HG02970 (cell line): Measurements from ENCODE around the gene REV3L.

Experiments used
- ATAC-seq: cut with Tn5 transposase; IDR thresholded peaks from one replicate; pipeline ENCODE4 v1.9.1; 2021; ENCODE audit warnings: mild to moderate bottlenecking, moderate library complexity, moderate number of reproducible peaks; ENCODE audit not compliant: unreplicated experiment, low FRiP score

Gene REV3L

DNA sequence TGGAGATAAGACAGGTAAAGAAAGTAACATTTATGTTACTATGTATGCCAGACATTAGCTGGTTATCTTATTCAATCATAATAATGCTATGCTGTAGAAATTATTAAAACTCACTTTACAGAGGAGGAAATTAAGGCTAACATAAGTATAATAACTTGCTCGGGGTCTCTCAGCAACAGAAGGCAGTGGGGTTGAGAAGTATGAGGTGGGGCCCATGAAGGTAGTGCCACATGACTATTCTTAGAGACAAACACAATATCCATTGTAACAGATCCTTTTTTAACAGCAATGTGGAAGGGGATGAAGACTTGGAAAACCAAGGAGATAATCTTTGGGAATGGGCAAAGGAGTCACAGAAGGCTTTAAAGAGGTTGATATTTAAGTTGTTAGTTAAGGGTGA is 11.5 kb downstream of the REV3L start:
- no peak for ATAC-seq

DNA sequence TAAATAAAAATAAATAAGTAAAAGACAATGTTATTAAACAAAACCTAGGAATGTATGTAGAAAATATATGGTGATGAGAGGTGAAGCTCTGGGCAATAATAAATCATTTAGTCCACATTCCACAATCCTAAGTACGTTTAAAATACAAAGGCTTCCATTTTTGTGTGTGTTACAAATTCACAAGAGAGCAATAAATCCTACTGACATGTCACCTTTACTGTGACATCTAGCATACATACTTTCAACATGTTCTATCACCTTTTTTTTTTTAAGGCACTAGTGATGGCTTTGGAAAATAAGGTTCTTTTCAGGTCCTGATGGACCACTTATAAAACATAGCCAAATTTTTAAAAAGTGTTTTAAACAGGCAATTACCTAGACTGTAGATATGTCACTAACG is 12.0 kb downstream of the REV3L start:
- ATAC-seq: no peak

DNA sequence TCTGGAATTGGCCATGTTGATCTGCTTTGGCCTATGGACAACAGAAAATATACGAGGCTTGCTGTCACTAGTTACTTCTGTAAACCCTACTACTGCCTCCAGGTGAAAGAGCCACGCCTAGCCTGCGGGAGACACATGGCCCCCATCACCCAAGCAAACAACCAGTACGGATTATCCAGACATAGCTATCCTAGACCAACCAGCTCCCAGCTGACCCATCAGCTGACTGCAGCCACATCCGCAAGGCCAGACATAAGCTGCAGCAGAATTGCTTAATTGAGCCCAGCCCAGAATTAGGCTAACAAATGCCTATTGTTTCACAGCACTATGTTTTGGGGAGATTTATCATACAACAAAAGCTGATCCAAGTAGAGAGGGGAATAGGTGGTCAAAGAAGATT is 13.5 kb downstream of the REV3L start:
- no peak for ATAC-seq

DNA sequence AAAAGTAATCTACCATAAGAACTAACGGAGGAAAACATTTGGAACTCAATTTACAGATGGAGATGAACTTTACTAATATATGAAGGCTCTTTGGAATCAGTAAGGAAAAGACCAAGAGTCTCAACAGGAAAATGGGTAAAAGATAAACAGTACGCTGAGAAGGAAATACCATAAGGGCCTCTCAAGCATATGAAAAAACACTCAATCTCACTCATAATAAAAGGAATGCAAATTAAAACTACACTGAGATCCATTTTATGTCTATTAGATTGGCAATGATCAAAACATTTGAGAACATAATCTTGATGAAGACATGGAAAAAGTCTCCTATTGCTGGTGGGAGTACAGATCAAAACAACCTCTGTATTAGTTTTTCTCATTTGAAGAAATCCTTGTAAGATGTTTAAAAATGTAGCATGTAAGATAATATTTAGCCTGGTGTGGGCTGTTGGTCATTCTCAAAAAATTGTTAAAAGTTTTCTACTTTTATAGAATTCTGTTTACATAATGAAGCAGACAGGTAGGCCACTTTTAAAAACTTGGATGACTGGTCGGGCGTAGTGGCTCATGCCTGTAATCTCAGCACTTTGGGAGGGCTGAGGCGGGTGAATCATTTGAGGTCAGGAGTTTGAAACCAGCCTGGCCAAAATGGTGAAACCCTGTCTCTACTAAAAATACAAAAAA is 14.5 kb downstream of the REV3L start:
- no peak for ATAC-seq

DNA sequence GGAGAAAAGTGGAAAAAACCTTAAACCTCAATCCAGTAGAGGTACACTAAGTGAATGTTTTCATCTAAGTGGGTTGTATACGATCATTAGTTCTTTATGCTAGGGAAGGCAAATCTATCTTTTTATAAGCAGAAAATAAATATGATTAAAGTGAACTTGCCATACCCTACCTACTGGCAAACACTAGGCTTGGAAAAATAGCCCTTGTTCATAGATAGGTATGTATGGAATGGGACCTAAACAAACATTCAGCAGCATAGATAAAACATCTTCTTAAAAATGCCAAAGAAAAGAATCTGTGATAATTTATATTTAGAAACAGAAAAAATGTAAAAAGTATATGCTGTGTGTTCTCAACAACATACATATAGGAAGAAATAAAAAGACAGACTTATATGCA is 18.8 kb downstream of the REV3L start:
- ATAC-seq: no peak

DNA sequence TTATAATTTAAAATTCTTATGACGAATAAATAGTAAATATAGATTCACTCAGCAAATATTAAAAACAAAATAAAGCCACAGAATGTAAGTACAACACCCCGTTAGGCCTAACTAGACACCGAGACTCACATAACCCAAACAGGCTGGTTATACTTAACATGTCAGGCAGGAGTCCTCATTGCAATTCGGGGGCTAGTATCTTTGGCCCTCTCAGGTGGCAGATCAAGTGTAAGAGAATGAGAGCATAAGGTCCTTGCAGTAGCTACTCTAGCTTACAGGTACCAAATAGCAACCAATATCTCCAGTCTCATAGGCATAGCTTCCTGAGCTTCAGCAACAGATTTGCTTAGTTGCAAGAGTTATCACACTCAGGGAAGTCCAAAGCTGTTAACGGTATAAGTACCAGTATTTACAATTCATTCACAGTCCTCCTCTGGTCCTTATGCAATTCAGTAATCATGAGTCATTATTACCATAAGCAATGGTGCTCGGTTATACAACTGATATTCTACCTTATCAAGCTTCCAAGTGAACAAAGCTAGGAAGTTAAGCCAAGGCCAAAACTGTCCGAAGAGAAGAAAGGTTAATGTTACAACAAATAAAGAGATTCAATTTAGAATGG is 20.1 kb downstream of the REV3L start:
- no peak for ATAC-seq

DNA sequence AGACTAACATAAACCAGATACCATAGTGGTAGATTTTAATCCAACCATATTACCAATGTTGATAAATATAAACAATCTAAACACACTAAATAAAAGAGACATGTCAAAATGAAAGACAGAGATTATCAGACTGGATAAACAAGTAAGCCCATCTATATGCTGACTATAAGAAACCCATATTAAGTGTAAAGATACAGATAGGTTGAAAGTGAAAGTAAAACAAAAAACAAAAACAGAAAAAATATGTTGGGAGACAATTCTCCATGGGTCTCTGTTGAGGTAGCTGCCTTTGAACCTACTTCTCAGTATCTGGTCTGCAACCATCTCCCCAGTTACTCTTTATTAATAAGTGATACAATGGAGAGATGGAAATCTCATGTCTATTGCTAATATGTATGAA is 21.2 kb downstream of the REV3L start:
- no peak for ATAC-seq

DNA sequence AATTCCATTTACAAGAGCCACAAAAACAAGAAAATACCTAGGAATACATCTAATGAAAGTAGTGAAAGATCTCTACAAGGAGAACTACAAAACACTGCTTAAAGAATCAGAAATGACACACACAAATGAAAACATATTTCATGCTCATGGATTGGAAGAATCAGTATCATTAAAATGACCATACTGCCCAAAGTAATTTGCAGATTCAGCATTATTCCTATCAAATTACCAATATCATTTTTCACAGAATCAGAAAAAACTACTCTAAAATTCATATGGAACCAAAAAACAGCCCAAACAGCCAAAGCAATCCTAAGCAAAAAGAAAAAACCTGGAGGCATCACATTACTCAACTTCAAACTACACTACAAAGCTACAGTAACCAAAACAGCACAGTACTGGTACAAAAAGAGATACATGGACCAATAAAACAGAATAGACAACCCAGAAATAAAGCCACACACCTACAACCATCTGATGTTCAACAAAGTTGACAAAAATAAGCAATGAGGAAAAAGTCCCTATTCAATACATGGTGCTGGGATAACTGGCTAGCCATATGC is 24.3 kb downstream of the REV3L start:
- ATAC-seq: no peak

DNA sequence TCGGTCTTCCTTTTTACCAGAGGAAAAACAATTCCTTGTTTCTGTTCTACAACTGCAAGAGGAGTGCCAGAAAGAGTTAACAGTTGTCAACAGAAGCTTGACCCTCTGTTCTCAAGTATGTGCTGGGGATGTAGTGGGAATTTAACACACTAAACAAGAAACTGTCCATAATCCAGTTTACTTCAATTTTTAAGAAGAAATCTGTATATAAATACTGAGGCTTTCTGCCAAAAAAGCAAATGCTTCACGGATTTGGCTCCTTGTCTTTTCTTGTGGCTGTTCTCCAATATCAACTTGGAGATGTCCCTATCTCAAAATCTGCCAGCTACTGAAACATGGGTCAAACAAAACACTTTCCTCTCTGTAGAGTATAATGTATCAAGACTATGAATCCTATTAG is 26.8 kb downstream of the REV3L start:
- no peak for ATAC-seq

DNA sequence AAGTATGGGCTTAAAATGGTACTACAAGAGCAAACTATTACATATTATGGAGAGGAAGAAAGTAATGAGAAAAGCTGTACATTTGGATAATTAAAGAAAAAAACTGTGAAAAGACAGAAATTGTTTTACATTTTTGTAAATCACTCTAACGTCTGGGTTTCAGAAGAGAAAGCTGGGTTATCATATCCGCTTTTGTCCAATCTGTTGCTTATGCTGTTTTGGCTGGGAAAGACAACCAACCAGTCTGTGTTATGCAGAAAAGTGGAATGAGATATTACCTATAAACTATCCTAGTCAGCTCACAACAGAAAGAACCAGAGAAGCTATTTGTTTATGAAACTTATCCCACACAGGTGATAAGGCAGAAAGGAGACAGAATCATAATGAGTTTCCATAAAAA is 32.4 kb downstream of the REV3L start:
- ATAC-seq: no peak

DNA sequence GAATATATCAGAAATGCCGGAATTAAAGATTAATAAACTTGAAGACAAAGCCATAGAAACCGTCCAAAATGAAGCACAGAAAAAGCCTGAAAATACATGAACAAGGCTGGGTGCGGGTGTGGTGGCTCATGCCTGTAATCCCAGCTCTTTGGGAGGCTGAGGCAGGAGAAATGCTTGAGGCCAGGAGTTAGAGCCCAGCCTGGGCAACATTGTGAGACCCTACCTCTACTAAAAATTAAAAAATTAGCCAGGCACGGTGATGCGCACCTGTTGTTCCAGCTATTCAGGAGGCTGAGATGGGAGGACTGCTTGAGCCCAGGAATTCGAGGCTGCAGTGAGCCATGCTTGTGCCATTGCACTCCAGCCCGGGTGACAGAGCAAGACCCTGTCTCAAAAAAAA is 32.9 kb downstream of the REV3L start:
- no peak for ATAC-seq

DNA sequence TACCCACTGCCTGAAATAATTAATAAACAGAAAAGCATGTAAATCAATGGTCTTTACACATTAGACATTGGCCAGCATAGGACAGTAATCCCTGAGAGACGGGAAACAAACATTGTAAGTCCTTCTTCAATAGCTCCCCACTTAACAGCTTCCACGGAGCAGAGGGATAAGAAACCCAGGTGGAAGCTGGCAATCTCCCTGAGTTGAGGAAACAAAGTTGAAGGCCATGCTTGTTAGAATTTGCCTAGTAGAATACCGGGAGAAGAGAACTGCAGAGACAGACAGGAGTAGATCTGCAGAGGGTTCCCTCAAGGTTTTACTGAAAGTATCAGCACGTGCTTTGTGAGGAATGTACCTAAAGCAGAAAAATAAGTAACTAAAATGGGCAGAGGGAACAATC is 33.9 kb downstream of the REV3L start:
- no peak for ATAC-seq

DNA sequence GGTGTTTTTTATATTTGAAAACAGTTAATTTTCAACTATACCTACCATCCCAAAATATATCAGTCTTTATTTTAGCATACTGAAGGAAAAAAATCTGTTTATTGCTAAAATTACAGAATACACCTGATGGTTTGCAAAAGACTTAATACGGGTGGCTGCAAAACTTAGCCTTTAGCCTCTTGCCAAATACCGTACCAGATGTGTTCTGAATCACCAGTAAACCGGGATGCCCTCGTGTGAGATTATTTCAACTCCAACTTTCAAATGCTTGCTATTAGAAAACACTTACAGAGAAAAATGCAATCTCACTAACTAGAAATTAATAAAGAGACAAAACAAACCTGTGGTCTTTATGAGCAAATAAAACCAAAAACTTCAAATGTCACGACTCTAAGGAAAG is 36.0 kb downstream of the REV3L start:
- ATAC-seq: no peak

DNA sequence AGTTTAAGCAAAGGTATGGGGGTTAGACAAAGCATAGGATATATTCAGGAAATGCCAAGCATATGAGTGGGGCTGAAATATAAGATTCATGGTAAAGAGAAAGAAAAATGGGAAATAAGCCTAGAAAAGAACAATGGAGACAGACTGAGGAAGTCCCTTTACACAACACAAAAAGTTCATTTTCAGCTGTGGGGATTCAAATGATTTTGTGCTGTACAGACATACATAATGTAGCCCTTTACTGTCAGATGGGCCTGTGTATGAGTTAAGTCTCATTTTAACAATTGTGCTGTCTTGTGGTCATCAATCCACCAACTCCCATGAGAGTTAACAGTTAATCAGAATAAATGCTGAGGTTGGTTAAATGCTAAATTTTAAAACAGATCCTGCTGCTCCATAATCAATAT is 37.2 kb downstream of the REV3L start:
- no peak for ATAC-seq

DNA sequence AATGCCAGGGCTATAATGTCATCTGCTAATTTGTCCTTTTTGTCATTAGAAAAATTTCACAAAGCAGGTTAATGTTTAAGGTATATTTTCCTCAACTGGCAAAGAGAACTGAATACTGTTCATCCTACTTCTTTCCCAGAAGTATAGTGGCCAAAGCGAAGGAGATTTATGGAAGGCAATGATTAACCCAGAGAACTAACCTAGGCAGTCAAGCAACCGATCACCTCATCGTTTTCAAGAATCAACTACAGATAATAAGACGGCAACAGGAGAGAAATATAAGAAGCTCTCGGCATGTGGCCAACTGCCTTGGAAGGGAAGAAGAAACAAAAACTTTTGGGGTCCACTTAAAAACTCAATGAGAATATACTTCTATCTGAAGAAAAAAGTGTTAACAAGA is 38.2 kb downstream of the REV3L start:
- ATAC-seq: no peak

DNA sequence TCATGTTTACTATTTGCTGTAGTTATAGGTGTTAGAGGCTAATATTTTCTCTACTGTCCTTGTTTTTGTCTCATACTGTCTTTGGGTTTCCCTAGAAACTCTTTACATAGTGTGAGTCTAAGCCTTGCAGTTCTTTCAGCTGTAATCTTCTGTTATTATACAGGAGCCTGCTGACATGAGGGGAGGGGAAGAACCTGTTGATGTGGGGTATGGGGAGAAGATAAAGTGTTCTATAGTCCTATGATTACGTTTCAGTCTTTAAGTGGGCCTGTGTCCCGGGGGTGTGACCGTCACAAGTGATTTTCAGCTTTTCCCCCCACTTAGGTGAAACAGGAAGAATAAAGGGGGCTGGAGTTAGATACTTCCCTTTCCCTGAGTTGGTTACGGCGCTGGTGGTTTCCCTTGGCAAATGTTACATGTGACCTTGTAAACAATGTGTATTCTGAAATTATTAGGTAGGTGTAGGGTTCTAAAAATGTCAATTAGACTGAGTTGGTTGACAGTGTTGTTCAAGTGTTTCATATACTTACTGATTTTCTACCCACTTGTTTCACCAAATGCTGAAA is 41.3 kb downstream of the REV3L start:
- no peak for ATAC-seq

DNA sequence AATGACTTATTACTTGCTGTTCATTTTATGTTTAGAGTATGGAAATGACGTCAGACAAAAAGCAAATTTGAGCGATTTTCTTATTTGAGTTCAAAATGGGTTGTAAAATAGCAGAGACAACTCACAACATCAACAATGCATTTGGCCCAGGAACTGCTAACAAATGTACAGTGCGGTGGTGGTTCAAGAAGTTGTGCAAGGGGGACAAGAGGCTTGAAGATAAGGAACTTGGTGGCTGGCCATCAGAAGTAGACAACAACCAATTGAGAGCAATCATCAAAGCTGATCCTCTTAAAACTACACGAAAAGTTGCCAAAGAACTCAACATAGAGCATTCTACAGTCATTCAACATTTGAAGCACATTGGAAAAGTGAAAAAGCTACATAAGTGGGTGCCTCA is 43.8 kb downstream of the REV3L start:
- no peak for ATAC-seq

DNA sequence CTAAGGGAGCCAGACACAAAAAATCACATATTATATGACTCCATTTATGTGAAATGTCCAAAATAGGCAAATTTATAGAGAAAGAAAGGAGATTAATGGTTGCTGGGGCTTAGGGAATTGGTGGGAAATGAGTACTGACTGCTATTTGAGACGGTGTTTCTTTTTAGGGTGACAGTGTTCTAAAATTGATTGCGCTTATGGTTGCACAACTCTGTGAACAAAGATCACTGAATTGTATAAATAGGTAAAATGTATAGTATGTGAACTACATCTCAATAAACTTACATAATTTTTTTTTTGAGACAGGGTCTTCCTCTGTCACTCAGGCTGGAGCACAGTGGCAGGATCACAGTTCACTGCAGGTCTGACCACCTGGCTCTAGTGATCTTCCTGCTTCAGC is 45.4 kb downstream of the REV3L start:
- ATAC-seq: no peak

DNA sequence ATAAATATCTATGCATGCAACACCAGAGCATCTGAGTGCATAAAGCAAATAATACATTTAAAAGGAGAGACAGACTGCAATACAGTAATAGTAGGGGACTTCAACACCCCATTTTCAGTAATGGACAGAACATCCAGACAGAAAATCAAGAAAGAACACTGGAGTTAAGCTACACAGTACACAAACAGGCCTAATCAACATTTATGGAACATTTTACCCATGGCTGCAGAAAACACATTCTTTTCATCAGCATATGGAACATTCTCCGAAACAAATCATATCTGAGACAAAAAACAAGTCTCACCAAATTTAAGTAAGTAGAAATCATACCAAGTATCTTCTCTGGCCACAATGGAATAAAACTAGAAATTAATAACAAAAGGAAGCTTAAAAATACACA is 50.5 kb downstream of the REV3L start:
- ATAC-seq: no peak

DNA sequence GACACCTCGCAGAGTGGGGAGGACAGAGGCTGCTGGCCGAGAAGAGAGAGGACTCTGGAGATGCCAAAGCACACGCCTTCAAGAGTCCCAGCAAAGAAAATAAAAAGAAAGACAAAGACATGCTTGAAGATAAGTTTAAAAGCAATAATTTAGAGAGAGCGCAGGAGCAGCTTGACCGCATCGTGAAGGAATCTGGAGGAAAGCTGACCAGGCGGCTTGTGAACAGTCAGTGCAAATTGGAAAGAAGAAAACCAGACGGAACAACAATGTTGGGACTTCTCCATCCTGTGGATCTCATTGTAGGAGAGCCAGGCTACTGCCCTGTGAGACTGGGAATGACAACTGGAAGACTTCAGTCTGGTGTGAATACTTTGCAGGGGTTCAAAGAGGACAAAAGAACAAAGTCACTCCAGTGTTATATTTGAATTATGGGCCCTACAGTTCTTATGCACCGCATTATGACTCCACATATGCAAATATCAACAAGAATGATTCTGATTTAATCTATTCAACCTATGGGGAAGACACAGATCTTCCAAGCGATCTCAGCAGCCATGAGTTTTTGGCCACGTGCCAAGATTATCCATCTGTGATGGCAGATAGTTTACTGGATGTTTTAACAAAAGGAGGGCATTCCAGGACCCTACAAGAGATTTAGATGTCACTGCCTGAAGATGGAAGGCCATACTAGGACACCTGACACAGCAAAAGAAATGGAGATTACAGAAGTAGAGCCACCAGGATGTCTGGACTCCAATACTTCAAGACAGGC is 52.2 kb downstream of the REV3L start:
- no peak for ATAC-seq

DNA sequence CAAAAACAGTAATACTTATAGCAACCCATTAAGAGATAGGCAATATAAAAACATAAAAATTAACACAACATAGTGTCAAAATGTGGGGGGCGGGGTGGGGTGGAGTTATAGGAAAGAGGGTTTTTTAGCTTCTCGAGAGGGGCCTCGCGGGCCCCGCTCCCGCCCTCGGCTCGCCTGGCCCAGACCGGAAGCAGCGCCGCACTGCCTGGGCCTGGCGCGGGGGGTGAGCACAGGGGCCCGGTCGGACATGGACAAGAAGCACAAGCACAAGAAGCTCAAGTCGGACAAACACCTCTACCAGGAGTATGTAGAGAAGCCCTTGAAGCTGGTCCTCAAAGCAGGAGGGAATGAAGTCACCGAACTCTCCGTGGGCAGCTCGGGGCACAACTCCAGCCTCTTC is 53.4 kb downstream of the REV3L start:
- ATAC-seq: no peak
